Esophagus squamous epithelium (tissue), 4 donors: Measurements from ENCODE around the gene PCDHA1.

ENCODE experiments used
- POLR2A ChIP-seq, 4 donors: fragments of 450-650 bp; IDR thresholded peaks; one replicate each; pipeline ENCODE4 v1.6.1; 2017; ENCODE audit warnings: antibody characterized with exemption in 4 of 4, mild to moderate bottlenecking in 4 of 4, moderate library complexity in 3 of 4
- TF ChIP-seq, protein P1 (sequence below), 6 experiments: fragments of 450-650 bp in 4 of 6; fragments of 200-600 bp in 2 of 6; sonication (generic) in 2 of 6; IDR thresholded peaks; one replicate each; pipeline ENCODE4 v1.5.1; 2016 to 2019; ENCODE audit warnings: antibody characterized with exemption in 6 of 6, mild to moderate bottlenecking in 4 of 6, moderate library complexity in 4 of 6

DNA sequence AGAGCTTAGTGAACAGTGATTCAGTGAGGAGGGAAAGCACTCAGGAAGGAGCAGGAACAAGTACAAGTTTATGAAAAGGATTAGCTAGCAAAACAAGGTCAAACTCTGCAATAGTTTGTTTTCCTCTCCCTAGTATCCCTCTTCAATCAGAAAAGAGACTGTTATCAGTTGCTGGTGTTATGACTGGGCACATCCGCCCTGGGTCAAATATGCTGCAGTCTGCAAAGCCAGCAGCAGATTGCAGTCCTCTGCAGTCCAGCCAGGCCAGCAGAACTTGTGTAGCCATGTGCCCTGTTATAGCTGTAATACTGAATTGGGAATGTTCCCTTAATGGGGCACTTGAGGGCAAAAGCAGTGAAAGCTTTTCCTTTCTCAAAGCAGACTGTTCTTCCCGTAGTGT lies 192.3 kb downstream of the PCDHA1 start:
- TF ChIP-seq, protein P1, sequence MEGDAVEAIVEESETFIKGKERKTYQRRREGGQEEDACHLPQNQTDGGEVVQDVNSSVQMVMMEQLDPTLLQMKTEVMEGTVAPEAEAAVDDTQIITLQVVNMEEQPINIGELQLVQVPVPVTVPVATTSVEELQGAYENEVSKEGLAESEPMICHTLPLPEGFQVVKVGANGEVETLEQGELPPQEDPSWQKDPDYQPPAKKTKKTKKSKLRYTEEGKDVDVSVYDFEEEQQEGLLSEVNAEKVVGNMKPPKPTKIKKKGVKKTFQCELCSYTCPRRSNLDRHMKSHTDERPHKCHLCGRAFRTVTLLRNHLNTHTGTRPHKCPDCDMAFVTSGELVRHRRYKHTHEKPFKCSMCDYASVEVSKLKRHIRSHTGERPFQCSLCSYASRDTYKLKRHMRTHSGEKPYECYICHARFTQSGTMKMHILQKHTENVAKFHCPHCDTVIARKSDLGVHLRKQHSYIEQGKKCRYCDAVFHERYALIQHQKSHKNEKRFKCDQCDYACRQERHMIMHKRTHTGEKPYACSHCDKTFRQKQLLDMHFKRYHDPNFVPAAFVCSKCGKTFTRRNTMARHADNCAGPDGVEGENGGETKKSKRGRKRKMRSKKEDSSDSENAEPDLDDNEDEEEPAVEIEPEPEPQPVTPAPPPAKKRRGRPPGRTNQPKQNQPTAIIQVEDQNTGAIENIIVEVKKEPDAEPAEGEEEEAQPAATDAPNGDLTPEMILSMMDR (IDR thresholded peaks at IDR 0.05) = peak in 1 of 6 experiments; percentile 9
- no peak for TF ChIP-seq POLR2A (IDR thresholded peaks at IDR 0.05)
